HEK293T (cell line): ENCODE measurements around the gene DLG2.

Experiments used
- CTCF ChIA-PET: fragments of 350-600 bp; formaldehyde crosslinking; extraction: SDS; loops from one replicate; lab custom pipeline; 2021; ENCODE audit warnings: antibody characterized with exemption, inconsistent platforms; lab: Yijun Ruan, JAX
- POLR2A ChIA-PET: fragments of 350-600 bp; formaldehyde crosslinking; extraction: SDS; loops from one replicate; lab custom pipeline; 2020; ENCODE audit warnings: antibody characterized with exemption, inconsistent platforms; lab: Yijun Ruan, JAX
- DNase-seq: peaks from one replicate; pipeline ENCODE4 v3.0.0; 2012; ENCODE audit warnings: mixed read lengths; ENCODE audit errors: extremely low spot score
- ARNT ChIP-seq: fragments of 450-650 bp; IDR thresholded peaks from 2 replicates; pipeline ENCODE4 v1.6.1; 2017; ENCODE audit warnings: mild to moderate bottlenecking
- BHLHE40 ChIP-seq: fragments of 450-650 bp; IDR thresholded peaks from 2 replicates; pipeline ENCODE4 v1.6.1; 2016; ENCODE audit warnings: mild to moderate bottlenecking, moderate library complexity, borderline replicate concordance
- CTBP1 ChIP-seq: fragments of 450-650 bp; IDR thresholded peaks from 2 replicates; pipeline ENCODE4 v1.6.1; 2016; ENCODE audit warnings: borderline replicate concordance
- ELF4 ChIP-seq: fragments of 450-650 bp; IDR thresholded peaks from 2 replicates; pipeline ENCODE4 v1.6.1; 2017; ENCODE audit warnings: antibody characterized with exemption
- FOXA1 ChIP-seq: fragments of 450-650 bp; IDR thresholded peaks from 2 replicates; pipeline ENCODE4 v1.6.1; 2016; ENCODE audit warnings: mild to moderate bottlenecking
- FOXK2 ChIP-seq: fragments of 450-650 bp; IDR thresholded peaks from 2 replicates; pipeline ENCODE4 v1.6.1; 2016; ENCODE audit warnings: mild to moderate bottlenecking
- FOXM1 ChIP-seq: fragments of 450-650 bp; IDR thresholded peaks from 2 replicates; pipeline ENCODE4 v1.6.1; 2017; ENCODE audit warnings: mild to moderate bottlenecking, borderline replicate concordance
- HDGF ChIP-seq: fragments of 450-650 bp; IDR thresholded peaks from 2 replicates; pipeline ENCODE4 v1.6.1; 2017; ENCODE audit warnings: antibody characterized with exemption, borderline replicate concordance
- L3MBTL2 ChIP-seq: fragments of 450-650 bp; conservative IDR thresholded peaks from 2 replicates; pipeline ENCODE4 v1.6.1; 2016; ENCODE audit warnings: mild to moderate bottlenecking
- LEF1 ChIP-seq: fragments of 450-650 bp; IDR thresholded peaks from 2 replicates; pipeline ENCODE4 v1.6.1; 2017; ENCODE audit warnings: mild to moderate bottlenecking, borderline replicate concordance
- NFRKB ChIP-seq: fragments of 450-650 bp; IDR thresholded peaks from 2 replicates; pipeline ENCODE4 v1.6.1; 2016; ENCODE audit warnings: mild to moderate bottlenecking, moderate library complexity
- PKNOX1 ChIP-seq: fragments of 450-650 bp; IDR thresholded peaks from 2 replicates; pipeline ENCODE4 v1.6.1; 2016
- SP1 ChIP-seq: fragments of 450-650 bp; IDR thresholded peaks from 2 replicates; pipeline ENCODE4 v1.6.1; 2017
- SUZ12 ChIP-seq: fragments of 450-650 bp; IDR thresholded peaks from 2 replicates; pipeline ENCODE4 v1.6.1; 2016; ENCODE audit warnings: mild to moderate bottlenecking
- TARDBP ChIP-seq: fragments of 450-650 bp; IDR thresholded peaks from 2 replicates; pipeline ENCODE4 v1.6.1; 2016
- ZNF384 ChIP-seq: fragments of 450-650 bp; IDR thresholded peaks from 2 replicates; pipeline ENCODE4 v1.6.1; 2016

Gene DLG2

GRCh38 chr11:85540181-85540580, 87.0 kb downstream of the DLG2 start:
- no peak for TF ChIP-seq FOXA1
- TF ChIP-seq NFRKB, result no peak
- no peak for TF ChIP-seq SUZ12
- no peak for TF ChIP-seq FOXM1
- no peak for TF ChIP-seq CTBP1
- no peak for TF ChIP-seq L3MBTL2
- TF ChIP-seq TARDBP, result no peak
- no peak for TF ChIP-seq PKNOX1
- POLR2A ChIA-PET, result no interaction called here
- no peak for DNase-seq
- CTCF ChIA-PET, result interaction anchor here (0.5 kb wide), 1 partner anchor 13 kb away, joined by 3 read pairs; no protein-coding TSS in a partner anchor

GRCh38 chr11:85539740-85540139, 87.4 kb downstream of the DLG2 start:
- CTCF ChIA-PET, result no interaction called here
- no peak for DNase-seq
- TF ChIP-seq ARNT, result no peak
- no peak for TF ChIP-seq HDGF
- TF ChIP-seq FOXK2, result no peak
- no peak for TF ChIP-seq PKNOX1
- no peak for TF ChIP-seq FOXM1
- TF ChIP-seq FOXA1, result no peak
- TF ChIP-seq ELF4, result no peak
- no peak for TF ChIP-seq NFRKB
- TF ChIP-seq CTBP1, result no peak
- TF ChIP-seq SP1, result no peak
- no peak for TF ChIP-seq SUZ12
- TF ChIP-seq ZNF384, result no peak
- TF ChIP-seq TARDBP, result no peak
- TF ChIP-seq BHLHE40, result no peak
- POLR2A ChIA-PET, result no interaction called here

DNA sequence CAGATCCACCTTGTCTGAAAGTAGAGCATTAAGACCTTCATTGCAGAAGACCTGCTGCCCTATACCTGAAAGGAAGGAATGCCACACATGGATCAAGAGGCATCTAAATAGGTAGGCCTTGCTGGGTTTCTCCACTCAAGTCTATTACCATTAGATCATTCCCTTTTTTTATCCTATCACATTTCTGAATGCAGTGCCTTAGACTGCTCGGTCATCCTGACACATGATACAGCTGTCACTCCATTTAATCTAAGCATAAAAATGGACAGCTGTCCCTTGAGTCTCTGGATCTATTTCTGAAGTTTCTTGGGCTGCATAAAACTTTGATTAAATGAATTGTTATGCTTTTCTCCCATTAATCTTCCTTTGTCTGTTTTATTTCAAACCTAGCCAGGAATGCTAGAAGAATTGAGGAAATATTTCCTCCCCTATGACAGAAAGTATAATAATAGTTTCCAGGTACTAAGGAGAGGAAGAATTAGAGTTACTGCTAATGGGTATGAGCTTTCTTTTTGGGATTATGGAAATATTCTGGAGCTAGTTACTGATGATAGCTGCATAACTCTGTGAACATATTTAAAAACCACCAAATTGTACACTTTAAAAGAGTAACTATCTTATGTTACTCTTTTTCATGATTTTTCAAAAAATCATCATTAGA, 88.0 kb downstream of the DLG2 start:
- no peak for DNase-seq
- TF ChIP-seq BHLHE40, result no peak
- no peak for TF ChIP-seq SP1
- no peak for TF ChIP-seq SUZ12
- no peak for TF ChIP-seq FOXA1
- no peak for TF ChIP-seq TARDBP
- no peak for TF ChIP-seq FOXM1
- no peak for TF ChIP-seq LEF1
- no peak for TF ChIP-seq ELF4
- POLR2A ChIA-PET, result no interaction called here
- CTCF ChIA-PET, result no interaction called here

GRCh38 chr11:85536438-85536837, 90.7 kb downstream of the DLG2 start:
- CTCF ChIA-PET, result no interaction called here
- no peak for TF ChIP-seq BHLHE40
- no peak for TF ChIP-seq CTBP1
- no peak for TF ChIP-seq LEF1
- no peak for TF ChIP-seq PKNOX1
- no peak for DNase-seq
- POLR2A ChIA-PET, result no interaction called here

- ChIA-PET POLR2A (no interaction called here), CTCF (no interaction called here)
- no peak for DNase-seq
- TF ChIP-seq L3MBTL2 (no peak), ELF4 (no peak), HDGF (no peak), SP1 (no peak), ARNT (no peak), FOXA1 (no peak), FOXK2 (no peak), PKNOX1 (no peak), FOXM1 (no peak)
Measured at GRCh38 chr11:85534806-85535205, 92.3 kb downstream of the DLG2 start.

GRCh38 chr11:85531191-85531897, 95.8 kb downstream of the DLG2 start:
- POLR2A ChIA-PET, result no interaction called here
- CTCF ChIA-PET, result no interaction called here
- DNase-seq, result no peak
- TF ChIP-seq BHLHE40 (no peak), HDGF (no peak)
